Measurements from ENCODE around the gene SMC3. TPM values are rescaled to one million over a fixed set of nuclear protein-coding genes. Genes with fewer than 3 reads are reported as not detected.

SMC3 gene
- total RNA-seq, 6 donors from 2014 or later = 13.7 to 45.9 (median 23.0) TPM

- H3K27ac ChIP-seq = no peak overlapping the region
- no peak overlapping the region for H3K4me3 ChIP-seq
- H3K9me3 ChIP-seq = no peaks in the 10 kb centered on the region
- 89 to 94% methylated on average over 5 of the region's 5 CpGs for WGBS, 2 donors
- H3K27me3 ChIP-seq = no peaks in the 10 kb centered on the region
- TF ChIP-seq POLR2AphosphoS5 (IDR thresholded peaks at IDR 0.05) = no peak
- TF ChIP-seq POLR2A (IDR thresholded peaks at IDR 0.05) = no peak
- no peak for TF ChIP-seq CTCF (IDR thresholded peaks at IDR 0.05)
- peaks cover 30 to 97% (median 45%) of the 10 kb centered on the region in 4 donors for H3K36me3 ChIP-seq
- ATAC-seq (ENCODE audit: low FRiP score in 2 of 2) (no peak), DNase-seq (no peak)
- H3K4me1 ChIP-seq = no peaks in the 10 kb centered on the region
Observed at GRCh38 chr10:110591760-110592159, 24.3 kb downstream of the SMC3 start.

- Histone ChIP-seq H3K9me3 (no peaks in the 10 kb centered on the region), H3K27me3 (no peaks in the 10 kb centered on the region), H3K36me3 (peaks cover 9 to 86% (median 27%) of the 10 kb centered on the region in 4 donors), H3K4me3 (no peak overlapping the region), H3K27ac (no peak overlapping the region), H3K4me1 (peaks cover 0 to 4% (median 0%) of the 10 kb centered on the region in 4 donors)
- ATAC-seq (ENCODE audit: low FRiP score in 2 of 2) = no peak
- no peak for DNase-seq
- TF ChIP-seq EP300 (IDR thresholded peaks at IDR 0.05) (no peak), POLR2AphosphoS5 (IDR thresholded peaks at IDR 0.05) (no peak), POLR2A (IDR thresholded peaks at IDR 0.05) (no peak), CTCF (IDR thresholded peaks at IDR 0.05) (no peak)
- 55 to 59% methylated on average over 2 of the region's 2 CpGs for whole genome bisulfite sequencing, 2 donors
Observed at GRCh38 chr10:110597476-110597875, 30.0 kb downstream of the SMC3 start.

- ATAC-seq (ENCODE audit: low FRiP score in 2 of 2) = no peak
- Histone ChIP-seq H3K4me3 (no peak overlapping the region), H3K4me1 (peaks cover 0 to 4% (median 0%) of the 10 kb centered on the region in 4 donors), H3K36me3 (peaks cover 14 to 86% (median 34%) of the 10 kb centered on the region in 4 donors), H3K27ac (no peak overlapping the region), H3K27me3 (no peaks in the 10 kb centered on the region), H3K9me3 (no peaks in the 10 kb centered on the region)
- TF ChIP-seq POLR2AphosphoS5 (IDR thresholded peaks at IDR 0.05) = no peak
- peak in 3 of 6 experiments; percentile 11 to 27 (median 20) for TF ChIP-seq CTCF (IDR thresholded peaks at IDR 0.05)
- WGBS, 2 donors = 82 to 87% methylated on average over 2 of the region's 2 CpGs
- no peak for DNase-seq
Observed at GRCh38 chr10:110600487-110601101, 33.1 kb downstream of the SMC3 start.

GRCh38 chr10:110601581-110601980 lies 34.1 kb downstream of the SMC3 start:
- H3K4me1 ChIP-seq = peaks cover 0 to 4% (median 0%) of the 10 kb centered on the region in 4 donors
- no peak overlapping the region for H3K27ac ChIP-seq
- H3K9me3 ChIP-seq = no peaks in the 10 kb centered on the region
- ATAC-seq (ENCODE audit: low FRiP score in 2 of 2) = no peak
- H3K27me3 ChIP-seq = no peaks in the 10 kb centered on the region
- H3K4me3 ChIP-seq = no peak overlapping the region
- 92 to 93% methylated on average over 4 of the region's 4 CpGs for WGBS, 2 donors
- H3K36me3 ChIP-seq = peaks cover 14 to 88% (median 36%) of the 10 kb centered on the region in 4 donors
- TF ChIP-seq EP300 (IDR thresholded peaks at IDR 0.05) = no peak
- no peak for TF ChIP-seq CTCF (IDR thresholded peaks at IDR 0.05)
- no peak for TF ChIP-seq POLR2A (IDR thresholded peaks at IDR 0.05)
- no peak for TF ChIP-seq POLR2AphosphoS5 (IDR thresholded peaks at IDR 0.05)
- no peak for DNase-seq

- WGBS, 2 donors = 79 to 92% methylated on average over 6 of the region's 6 CpGs
- Histone ChIP-seq H3K36me3 (peaks cover 2 to 39% (median 14%) of the 10 kb centered on the region in 4 donors), H3K4me3 (no peak overlapping the region), H3K27ac (no peak overlapping the region), H3K27me3 (no peaks in the 10 kb centered on the region), H3K4me1 (peaks cover 0 to 3% (median 0%) of the 10 kb centered on the region in 4 donors), H3K9me3 (no peaks in the 10 kb centered on the region)
- no peak for TF ChIP-seq EP300 (IDR thresholded peaks at IDR 0.05)
- no peak for TF ChIP-seq POLR2AphosphoS5 (IDR thresholded peaks at IDR 0.05)
- no peak for TF ChIP-seq POLR2A (IDR thresholded peaks at IDR 0.05)
- TF ChIP-seq CTCF (IDR thresholded peaks at IDR 0.05) = no peak
- ATAC-seq (ENCODE audit: low FRiP score in 2 of 2) = no peak
- DNase-seq = no peak
Observed at GRCh38 chr10:110608087-110608486, 40.6 kb downstream of the SMC3 start.
